ENCODE data around the gene SLC6A18. TPM values are rescaled to one million over a fixed set of nuclear protein-coding genes. Genes with fewer than 3 reads are reported as not detected.

Gene SLC6A18
- total RNA-seq, 4 donors from 2014 or later = not detected

- WGBS, 2 donors = 75 to 84% methylated on average over 18 to 30 of the region's 33 CpGs
- Histone ChIP-seq H3K36me3 (no peaks in the 10 kb centered on the region), H3K27ac (no peak overlapping the region), H3K9me3 (peaks cover 0 to under 1% (median 0%) of the 10 kb centered on the region in 4 donors), H3K4me3 (no peak overlapping the region), H3K4me1 (no peaks in the 10 kb centered on the region), H3K27me3 (no peaks in the 10 kb centered on the region)
- DNase-seq (ENCODE audit: low spot score in 2 of 2) = no peak
- TF ChIP-seq, protein P1, sequence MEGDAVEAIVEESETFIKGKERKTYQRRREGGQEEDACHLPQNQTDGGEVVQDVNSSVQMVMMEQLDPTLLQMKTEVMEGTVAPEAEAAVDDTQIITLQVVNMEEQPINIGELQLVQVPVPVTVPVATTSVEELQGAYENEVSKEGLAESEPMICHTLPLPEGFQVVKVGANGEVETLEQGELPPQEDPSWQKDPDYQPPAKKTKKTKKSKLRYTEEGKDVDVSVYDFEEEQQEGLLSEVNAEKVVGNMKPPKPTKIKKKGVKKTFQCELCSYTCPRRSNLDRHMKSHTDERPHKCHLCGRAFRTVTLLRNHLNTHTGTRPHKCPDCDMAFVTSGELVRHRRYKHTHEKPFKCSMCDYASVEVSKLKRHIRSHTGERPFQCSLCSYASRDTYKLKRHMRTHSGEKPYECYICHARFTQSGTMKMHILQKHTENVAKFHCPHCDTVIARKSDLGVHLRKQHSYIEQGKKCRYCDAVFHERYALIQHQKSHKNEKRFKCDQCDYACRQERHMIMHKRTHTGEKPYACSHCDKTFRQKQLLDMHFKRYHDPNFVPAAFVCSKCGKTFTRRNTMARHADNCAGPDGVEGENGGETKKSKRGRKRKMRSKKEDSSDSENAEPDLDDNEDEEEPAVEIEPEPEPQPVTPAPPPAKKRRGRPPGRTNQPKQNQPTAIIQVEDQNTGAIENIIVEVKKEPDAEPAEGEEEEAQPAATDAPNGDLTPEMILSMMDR (IDR thresholded peaks at IDR 0.05) = no peak
- TF ChIP-seq POLR2A (IDR thresholded peaks at IDR 0.05) = no peak
- TF ChIP-seq EP300 (IDR thresholded peaks at IDR 0.05) = no peak
Measured at GRCh38 chr5:1253456-1254105, 28.4 kb downstream of the SLC6A18 start.

- Histone ChIP-seq H3K9me3 (peaks cover 0 to 7% (median 0%) of the 10 kb centered on the region in 4 donors), H3K36me3 (no peaks in the 10 kb centered on the region), H3K4me3 (no peak overlapping the region), H3K27ac (no peak overlapping the region), H3K4me1 (no peaks in the 10 kb centered on the region), H3K27me3 (no peaks in the 10 kb centered on the region)
- TF ChIP-seq POLR2A (IDR thresholded peaks at IDR 0.05) (no peak), EP300 (IDR thresholded peaks at IDR 0.05) (no peak)
- TF ChIP-seq, protein P1 (IDR thresholded peaks at IDR 0.05) = no peak
- no peak for DNase-seq (ENCODE audit: low spot score in 2 of 2)
- 77 to 88% methylated on average over 19 of the region's 19 CpGs for WGBS, 2 donors
Measured at GRCh38 chr5:1254196-1254595, 29.0 kb downstream of the SLC6A18 start.

DNA sequence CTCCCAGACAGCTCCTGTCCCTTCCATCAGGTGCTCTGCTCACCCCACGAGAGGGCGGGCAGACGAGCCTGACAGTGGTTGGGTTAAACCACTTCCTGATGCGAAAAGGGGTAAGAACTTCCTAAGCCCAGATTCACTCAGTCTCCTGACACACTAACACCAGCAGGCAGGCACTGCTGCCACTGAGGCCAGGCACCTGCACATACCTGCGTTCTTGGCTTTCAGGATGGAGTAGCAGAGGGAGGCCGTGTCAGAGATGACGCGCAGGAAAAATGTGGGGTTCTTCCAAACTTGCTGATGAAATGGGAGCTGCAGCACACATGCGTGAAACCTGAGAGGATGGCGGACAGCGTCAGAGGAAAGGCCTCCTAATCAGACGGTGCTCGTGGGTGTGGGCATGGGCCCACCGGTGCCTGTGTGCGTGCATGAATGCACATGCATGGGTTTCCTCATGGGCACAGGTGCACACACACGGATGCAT is 29.9 kb downstream of the SLC6A18 start:
- H3K4me3 ChIP-seq = no peak overlapping the region
- TF ChIP-seq POLR2A (IDR thresholded peaks at IDR 0.05) (no peak), EP300 (IDR thresholded peaks at IDR 0.05) (no peak)
- TF ChIP-seq, protein P1 (IDR thresholded peaks at IDR 0.05) = no peak
- DNase-seq (ENCODE audit: low spot score in 2 of 2) = no peak
- H3K27me3 ChIP-seq = no peaks in the 10 kb centered on the region
- 64 to 76% methylated on average over 16 of the region's 16 CpGs for WGBS, 2 donors
- no peaks in the 10 kb centered on the region for H3K4me1 ChIP-seq
- no peak overlapping the region for H3K27ac ChIP-seq
- H3K36me3 ChIP-seq = no peaks in the 10 kb centered on the region
- peaks cover 0 to 15% (median 0%) of the 10 kb centered on the region in 4 donors for H3K9me3 ChIP-seq

DNA sequence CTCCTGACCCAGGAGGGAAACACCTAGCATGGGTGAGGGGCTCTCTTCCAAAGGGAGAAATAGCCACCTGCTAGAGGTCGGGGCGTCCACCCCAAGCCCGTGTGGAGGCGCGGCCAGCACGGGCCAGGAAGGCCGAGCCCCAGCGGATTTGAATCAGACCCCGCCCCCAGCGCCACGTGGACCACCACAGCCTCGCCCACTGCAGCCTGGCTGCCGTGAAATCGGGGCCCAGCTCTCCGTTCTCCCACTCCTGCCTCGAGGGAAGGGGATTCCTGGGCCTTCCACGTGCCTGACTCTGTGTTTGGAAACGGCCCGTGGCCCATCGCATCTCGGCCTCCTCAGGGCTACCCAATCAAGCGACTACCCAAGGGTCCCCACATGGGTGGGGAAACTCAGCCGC is 31.6 kb downstream of the SLC6A18 start:
- WGBS, 2 donors = 79 to 100% methylated on average over 4 to 10 of the region's 23 CpGs
- TF ChIP-seq, protein P1 (IDR thresholded peaks at IDR 0.05) = no peak
- TF ChIP-seq POLR2A (IDR thresholded peaks at IDR 0.05) = no peak
- TF ChIP-seq EP300 (IDR thresholded peaks at IDR 0.05) = no peak
- Histone ChIP-seq H3K36me3 (no peaks in the 10 kb centered on the region), H3K9me3 (peaks cover 0 to 31% (median 0%) of the 10 kb centered on the region in 4 donors), H3K4me1 (no peaks in the 10 kb centered on the region), H3K27me3 (no peaks in the 10 kb centered on the region), H3K4me3 (no peak overlapping the region), H3K27ac (no peak overlapping the region)
- DNase-seq (ENCODE audit: low spot score in 2 of 2) = no peak

- WGBS, 2 donors = 74 to 81% methylated on average over 17 of the region's 17 CpGs
- H3K4me3 ChIP-seq = no peak overlapping the region
- no peaks in the 10 kb centered on the region for H3K4me1 ChIP-seq
- H3K36me3 ChIP-seq = no peaks in the 10 kb centered on the region
- DNase-seq (ENCODE audit: low spot score in 2 of 2) = no peak
- TF ChIP-seq, protein P1 (IDR thresholded peaks at IDR 0.05) = no peak
- TF ChIP-seq POLR2A (IDR thresholded peaks at IDR 0.05) (no peak), EP300 (IDR thresholded peaks at IDR 0.05) (no peak)
- no peaks in the 10 kb centered on the region for H3K27me3 ChIP-seq
- peaks cover 0 to 37% (median 0%) of the 10 kb centered on the region in 4 donors for H3K9me3 ChIP-seq
- H3K27ac ChIP-seq = no peak overlapping the region
Measured at GRCh38 chr5:1257363-1257762, 32.2 kb downstream of the SLC6A18 start.

Measured in tibial nerve (tissue), 4 donors.